ENCODE measurements around the gene EIF4E2. TPM values are rescaled to one million over a fixed set of nuclear protein-coding genes. Genes with fewer than 3 reads are reported as not detected.
"Not testable (repeated sequence)": the region's sequence is repeated elsewhere in the genome, so short reads cannot be mapped to it uniquely, and the experiment has no call there.

The EIF4E2 gene
- total RNA-seq, 2 experiments from 2014 or later: 51.7 to 55.7 TPM

- ChIA-PET POLR2A (interaction anchor here (1.1 kb wide), 1 partner anchor 14 kb away, joined by 4 read pairs; no protein-coding TSS in a partner anchor), CTCF (no interaction called here)
- Mint-ChIP-seq H3K27me3 (no peaks in the 10 kb centered on the region), H3K27ac (no peak overlapping the region), H3K36me3 (peaks cover 42% of the 10 kb centered on the region), H3K4me1 (ENCODE audit: low read depth) (no peaks in the 10 kb centered on the region), H3K4me3 (no peak overlapping the region), H3K9me3 (no peaks in the 10 kb centered on the region)
- no peak for DNase-seq
- intact Hi-C loops (cut with micrococcal nuclease): no loop called here
These were observed 12.1 kb downstream of the EIF4E2 start for GRCh38 chr2:232562515-232563151.

GRCh38 chr2:232563580-232563979 lies 13.1 kb downstream of the EIF4E2 start:
- Mint-ChIP-seq H3K4me1 (ENCODE audit: low read depth) (no peaks in the 10 kb centered on the region), H3K27ac (no peak overlapping the region), H3K27me3 (no peaks in the 10 kb centered on the region), H3K36me3 (peaks cover 43% of the 10 kb centered on the region), H3K9me3 (no peaks in the 10 kb centered on the region), H3K4me3 (no peak overlapping the region)
- DNase-seq: no peak
- ChIA-PET CTCF (no interaction called here), POLR2A (no interaction called here)
- intact Hi-C loops (cut with micrococcal nuclease): no loop called here

GRCh38 chr2:232567721-232568120 lies 17.2 kb downstream of the EIF4E2 start:
- peaks cover 44% of the 10 kb centered on the region for H3K36me3 Mint-ChIP-seq
- H3K27ac Mint-ChIP-seq: no peak overlapping the region

GRCh38 chr2:232568161-232568560 lies 17.7 kb downstream of the EIF4E2 start:
- H3K4me1 Mint-ChIP-seq (ENCODE audit: low read depth): no peaks in the 10 kb centered on the region
- intact Hi-C loops (cut with micrococcal nuclease): no loop called here
- no peak overlapping the region for H3K4me3 Mint-ChIP-seq
- H3K9me3 Mint-ChIP-seq: no peaks in the 10 kb centered on the region
- no peaks in the 10 kb centered on the region for H3K27me3 Mint-ChIP-seq
- peaks cover 44% of the 10 kb centered on the region for H3K36me3 Mint-ChIP-seq
- DNase-seq: no peak
- CTCF ChIA-PET: interaction anchor here (0.6 kb wide), 1 partner anchor 341 kb away, joined by 3 read pairs; no protein-coding TSS in a partner anchor
- H3K27ac Mint-ChIP-seq: no peak overlapping the region
- POLR2A ChIA-PET: no interaction called here

More at GRCh38 chr2:232567721-232568120, 17.2 kb downstream of the EIF4E2 start:
- Mint-ChIP-seq H3K9me3 (no peaks in the 10 kb centered on the region), H3K4me3 (no peak overlapping the region), H3K27me3 (no peaks in the 10 kb centered on the region), H3K4me1 (ENCODE audit: low read depth) (no peaks in the 10 kb centered on the region)
- ChIA-PET CTCF (interaction anchor here (0.6 kb wide), 1 partner anchor 341 kb away, joined by 3 read pairs; no protein-coding TSS in a partner anchor), POLR2A (no interaction called here)
- no peak for DNase-seq
- intact Hi-C loops (cut with micrococcal nuclease): no loop called here

- DNase-seq: no peak
- POLR2A ChIA-PET: no interaction called here
- H3K4me3 Mint-ChIP-seq: no peak overlapping the region
- no peaks in the 10 kb centered on the region for H3K9me3 Mint-ChIP-seq
- no peaks in the 10 kb centered on the region for H3K27me3 Mint-ChIP-seq
- intact Hi-C loops (cut with micrococcal nuclease): no loop called here
- H3K36me3 Mint-ChIP-seq: peaks cover 48% of the 10 kb centered on the region
- H3K4me1 Mint-ChIP-seq (ENCODE audit: low read depth): no peaks in the 10 kb centered on the region
- CTCF ChIA-PET: no interaction called here
- no peak overlapping the region for H3K27ac Mint-ChIP-seq
These were observed 19.1 kb downstream of the EIF4E2 start for GRCh38 chr2:232569541-232569940.

GRCh38 chr2:232570481-232570880 lies 20.0 kb downstream of the EIF4E2 start:
- H3K4me3 Mint-ChIP-seq; POLR2A ChIA-PET; H3K9me3 Mint-ChIP-seq; H3K27ac Mint-ChIP-seq; H3K4me1 Mint-ChIP-seq (ENCODE audit: low read depth); DNase-seq; H3K27me3 Mint-ChIP-seq; CTCF ChIA-PET; intact Hi-C loops (cut with micrococcal nuclease): not testable (repeated sequence)
- peaks cover 44% of the 10 kb centered on the region for H3K36me3 Mint-ChIP-seq

GRCh38 chr2:232571026-232571474 lies 20.6 kb downstream of the EIF4E2 start:
- intact Hi-C loops (cut with micrococcal nuclease): no loop called here
- ChIA-PET POLR2A (no interaction called here), CTCF (no interaction called here)
- Mint-ChIP-seq H3K4me3 (no peak overlapping the region), H3K9me3 (no peaks in the 10 kb centered on the region), H3K36me3 (peaks cover 42% of the 10 kb centered on the region), H3K27me3 (no peaks in the 10 kb centered on the region), H3K4me1 (ENCODE audit: low read depth) (no peaks in the 10 kb centered on the region), H3K27ac (no peak overlapping the region)
- no peak for DNase-seq

- no peak for DNase-seq
These were observed 22.6 kb downstream of the EIF4E2 start for GRCh38 chr2:232573042-232573441.

GRCh38 chr2:232573771-232574435 lies 23.4 kb downstream of the EIF4E2 start:
- H3K27ac Mint-ChIP-seq: no peak overlapping the region
- no peaks in the 10 kb centered on the region for H3K27me3 Mint-ChIP-seq
- no peak overlapping the region for H3K4me3 Mint-ChIP-seq
- no peaks in the 10 kb centered on the region for H3K9me3 Mint-ChIP-seq
- CTCF ChIA-PET: no interaction called here
- intact Hi-C loops (cut with micrococcal nuclease): no loop called here
- POLR2A ChIA-PET: no interaction called here
- peaks cover 26% of the 10 kb centered on the region for H3K36me3 Mint-ChIP-seq
- DNase-seq: no peak
- no peaks in the 10 kb centered on the region for H3K4me1 Mint-ChIP-seq (ENCODE audit: low read depth)

More at GRCh38 chr2:232573042-232573441, 22.6 kb downstream of the EIF4E2 start:
- Mint-ChIP-seq H3K36me3 (peaks cover 30% of the 10 kb centered on the region), H3K27ac (no peak overlapping the region), H3K27me3 (no peaks in the 10 kb centered on the region), H3K4me1 (ENCODE audit: low read depth) (no peaks in the 10 kb centered on the region), H3K9me3 (no peaks in the 10 kb centered on the region), H3K4me3 (no peak overlapping the region)
- intact Hi-C loops (cut with micrococcal nuclease): no loop called here
- POLR2A ChIA-PET: no interaction called here
- CTCF ChIA-PET: interaction anchor here (0.6 to 1.1 kb wide), 2 partner anchors 38 to 94 kb away, joined by 3 read pairs; no protein-coding TSS in a partner anchor

- Mint-ChIP-seq H3K27ac (no peak overlapping the region), H3K9me3 (no peaks in the 10 kb centered on the region), H3K4me3 (no peak overlapping the region), H3K4me1 (ENCODE audit: low read depth) (peaks cover under 1% of the 10 kb centered on the region), H3K27me3 (no peaks in the 10 kb centered on the region), H3K36me3 (peaks cover 21% of the 10 kb centered on the region)
- no peak for DNase-seq
- ChIA-PET POLR2A (no interaction called here), CTCF (no interaction called here)
- intact Hi-C loops (cut with micrococcal nuclease): no loop called here
These were observed 24.4 kb downstream of the EIF4E2 start for GRCh38 chr2:232574674-232575403.

GRCh38 chr2:232575404-232575746 lies 24.9 kb downstream of the EIF4E2 start:
- intact Hi-C loops (cut with micrococcal nuclease): no loop called here
- Mint-ChIP-seq H3K9me3 (no peaks in the 10 kb centered on the region), H3K27ac (no peak overlapping the region), H3K27me3 (no peaks in the 10 kb centered on the region), H3K36me3 (peaks cover 24% of the 10 kb centered on the region), H3K4me1 (ENCODE audit: low read depth) (peaks cover 6% of the 10 kb centered on the region), H3K4me3 (no peak overlapping the region)
- ChIA-PET CTCF (no interaction called here), POLR2A (no interaction called here)
- DNase-seq: no peak

- no peaks in the 10 kb centered on the region for H3K9me3 Mint-ChIP-seq
- no peak overlapping the region for H3K4me3 Mint-ChIP-seq
- intact Hi-C loops (cut with micrococcal nuclease): no loop called here
- peaks cover 31% of the 10 kb centered on the region for H3K36me3 Mint-ChIP-seq
- H3K27me3 Mint-ChIP-seq: no peaks in the 10 kb centered on the region
- no peak overlapping the region for H3K27ac Mint-ChIP-seq
- ChIA-PET CTCF (no interaction called here), POLR2A (no interaction called here)
- H3K4me1 Mint-ChIP-seq (ENCODE audit: low read depth): peaks cover 8% of the 10 kb centered on the region
- DNase-seq: no peak
These were observed 26.5 kb downstream of the EIF4E2 start for GRCh38 chr2:232576995-232577394.

Measured in activated CD4-positive, alpha-beta memory T cell treated with anti-CD3 and anti-CD28 coated beads for 36 hours (primary cell).